Glutamatergic neuron (in vitro differentiated cells): Measurements from ENCODE around the gene DYNLL2. TPM values are rescaled to one million over a fixed set of nuclear protein-coding genes. Genes with fewer than 3 reads are reported as not detected.

Experiments used
- DNase-seq: peaks from one replicate; pipeline ENCODE4 v3.0.0; 2022
- H3K27ac Mint-ChIP-seq: one replicate; pipeline ENCODE4 v1.8.0; 2020; ENCODE audit warnings: mild to moderate bottlenecking, mixed read lengths, inconsistent platforms; ENCODE audit not compliant: unreplicated experiment
- H3K27me3 Mint-ChIP-seq: one replicate; pipeline ENCODE4 v1.8.0; 2020; ENCODE audit warnings: mild to moderate bottlenecking, moderate library complexity, mixed read lengths, inconsistent platforms; ENCODE audit not compliant: unreplicated experiment
- H3K36me3 Mint-ChIP-seq: one replicate; pipeline ENCODE4 v1.8.0; 2020; ENCODE audit warnings: mild to moderate bottlenecking, mixed read lengths, inconsistent platforms; ENCODE audit not compliant: unreplicated experiment
- H3K4me1 Mint-ChIP-seq: one replicate; pipeline ENCODE4 v1.8.0; 2020; ENCODE audit warnings: mild to moderate bottlenecking, low read depth, mixed read lengths, inconsistent platforms; ENCODE audit not compliant: unreplicated experiment
- H3K4me3 Mint-ChIP-seq: one replicate; pipeline ENCODE4 v1.8.0; 2020; ENCODE audit warnings: mild to moderate bottlenecking, mixed read lengths, inconsistent platforms; ENCODE audit not compliant: unreplicated experiment
- H3K9me3 Mint-ChIP-seq: one replicate; pipeline ENCODE4 v1.8.0; 2020; ENCODE audit warnings: mild to moderate bottlenecking, moderate library complexity, mixed read lengths, inconsistent platforms; ENCODE audit not compliant: unreplicated experiment
- CTCF ChIP-seq: fragments of 200-600 bp; sonication (generic); IDR thresholded peaks from one replicate; pipeline ENCODE4 v1.5.0; 2021; ENCODE audit not compliant: partially characterized antibody, unreplicated experiment
- total RNA-seq: library from RNA; stranded (reverse); fragmentation: NEBNext Ultra II Directional; extraction: Animal tissue kit (Norgen Biotek cat#: 25700); gene quantifications from one replicate; pipeline ENCODE4 v1.2.1, GENCODE V29; 2021; ENCODE audit not compliant: unreplicated experiment

DYNLL2 gene
- total RNA-seq, 1 donor from 2014 or later = 80.4 TPM

- Mint-ChIP-seq H3K27me3 (peaks cover 8% of the 10 kb centered on the region), H3K9me3 (peaks cover 6% of the 10 kb centered on the region), H3K27ac (peak overlapping the region; percentile 78), H3K36me3 (peaks cover 8% of the 10 kb centered on the region), H3K4me3 (peak overlapping the region; percentile 88), H3K4me1 (peaks cover 58% of the 10 kb centered on the region)
- TF ChIP-seq CTCF = no peak
- no peak for DNase-seq
Observed at GRCh38 chr17:58084317-58084981, 1.2 kb downstream of the DYNLL2 start.

- Mint-ChIP-seq H3K27me3 (peaks cover 8% of the 10 kb centered on the region), H3K27ac (peak overlapping the region; percentile 4), H3K4me3 (peak overlapping the region; percentile 88), H3K4me1 (peaks cover 62% of the 10 kb centered on the region), H3K36me3 (peaks cover 8% of the 10 kb centered on the region), H3K9me3 (peaks cover 6% of the 10 kb centered on the region)
- no peak for TF ChIP-seq CTCF
- no peak for DNase-seq
Observed at GRCh38 chr17:58085039-58085715, 2.0 kb downstream of the DYNLL2 start.

- H3K4me1 Mint-ChIP-seq = peaks cover 57% of the 10 kb centered on the region
- H3K9me3 Mint-ChIP-seq = peaks cover 4% of the 10 kb centered on the region
- H3K36me3 Mint-ChIP-seq = peaks cover 8% of the 10 kb centered on the region
- TF ChIP-seq CTCF = no peak
- DNase-seq = no peak
- peak overlapping the region; percentile 88 for H3K4me3 Mint-ChIP-seq
- peaks cover 4% of the 10 kb centered on the region for H3K27me3 Mint-ChIP-seq
- H3K27ac Mint-ChIP-seq = no peak overlapping the region
Observed at GRCh38 chr17:58086953-58087352, 3.7 kb downstream of the DYNLL2 start.

- DNase-seq = no peak
- TF ChIP-seq CTCF = no peak
- Mint-ChIP-seq H3K36me3 (peaks cover 8% of the 10 kb centered on the region), H3K4me1 (peaks cover 52% of the 10 kb centered on the region), H3K9me3 (peaks cover 4% of the 10 kb centered on the region), H3K27me3 (peaks cover 4% of the 10 kb centered on the region), H3K27ac (peak overlapping the region; percentile 88), H3K4me3 (peak overlapping the region; percentile 89)
Observed at GRCh38 chr17:58088624-58089023, 5.4 kb downstream of the DYNLL2 start.

- no peak for DNase-seq
- Mint-ChIP-seq H3K27me3 (peaks cover 4% of the 10 kb centered on the region), H3K27ac (peak overlapping the region; percentile 29), H3K36me3 (peaks cover 8% of the 10 kb centered on the region), H3K4me3 (peak overlapping the region; percentile 89), H3K4me1 (peaks cover 52% of the 10 kb centered on the region), H3K9me3 (peaks cover 4% of the 10 kb centered on the region)
- TF ChIP-seq CTCF = no peak
Observed at GRCh38 chr17:58089111-58089510, 5.9 kb downstream of the DYNLL2 start.
